ENCODE results near the gene CRYL1.

- TF ChIP-seq POLR2AphosphoS5 (IDR thresholded peaks at IDR 0.05) (no peak), CTCF (IDR thresholded peaks at IDR 0.05) (no peak)
Observed at GRCh38 chr13:20462921-20463320, 62.7 kb downstream of the CRYL1 start.
